Brain microvascular endothelial cell (primary cell): ENCODE results near the gene ATP8A2.
"Not testable (repeated sequence)": the region's sequence is repeated elsewhere in the genome, so short reads cannot be mapped to it uniquely, and the experiment has no call there.

ENCODE experiments used
- DNase-seq: peaks from one replicate; pipeline ENCODE4 v3.0.0-alpha.2; 2020
- H3K27ac ChIP-seq: fragments of 250-450 bp; sonication (Bioruptor Pico); 2 replicates; pipeline ENCODE4 v1.5.1; 2020; ENCODE audit warnings: mild to moderate bottlenecking, moderate library complexity
- H3K27me3 ChIP-seq: fragments of 250-450 bp; sonication (Bioruptor Pico); replicated peaks from 2 replicates; pipeline ENCODE4 v1.5.1; 2020; ENCODE audit warnings: mild to moderate bottlenecking
- H3K36me3 ChIP-seq: fragments of 250-450 bp; sonication (Bioruptor Pico); replicated peaks from 2 replicates; pipeline ENCODE4 v1.5.1; 2020; ENCODE audit warnings: mild to moderate bottlenecking
- H3K4me3 ChIP-seq: 2 replicates; pipeline ENCODE4 v1.5.1; 2011; ENCODE audit warnings: low read depth, mild to moderate bottlenecking, control low read depth, low read length, moderate library complexity
- CTCF ChIP-seq: IDR thresholded peaks from 2 replicates; pipeline ENCODE4 v1.5.1; 2011; ENCODE audit warnings: low read depth, mild to moderate bottlenecking, moderate library complexity, low read length, control low read depth, inconsistent platforms; ENCODE audit errors: missing control alignments
- in situ Hi-C: cut with HindIII; loops from 2 replicates; pipeline ENCODE4 v1.10.0; 2017; ENCODE audit warnings: low sequenced_read_pairs, low pct_ligation_motif_present

ATP8A2 gene

GRCh38 chr13:25784119-25784518 lies 412.3 kb downstream of the ATP8A2 start:
- in situ Hi-C loops, result no loop called here
- Histone ChIP-seq H3K36me3 (no peaks in the 10 kb centered on the region), H3K27me3 (no peaks in the 10 kb centered on the region), H3K27ac (no peak overlapping the region), H3K4me3 (no peak overlapping the region)
- TF ChIP-seq CTCF, result no peak
- no peak for DNase-seq

- H3K36me3 ChIP-seq, H3K27ac ChIP-seq, in situ Hi-C loops, H3K4me3 ChIP-seq, DNase-seq, H3K27me3 ChIP-seq: not testable (repeated sequence)
These were observed 418.4 kb downstream of the ATP8A2 start for GRCh38 chr13:25790137-25790536.

DNA sequence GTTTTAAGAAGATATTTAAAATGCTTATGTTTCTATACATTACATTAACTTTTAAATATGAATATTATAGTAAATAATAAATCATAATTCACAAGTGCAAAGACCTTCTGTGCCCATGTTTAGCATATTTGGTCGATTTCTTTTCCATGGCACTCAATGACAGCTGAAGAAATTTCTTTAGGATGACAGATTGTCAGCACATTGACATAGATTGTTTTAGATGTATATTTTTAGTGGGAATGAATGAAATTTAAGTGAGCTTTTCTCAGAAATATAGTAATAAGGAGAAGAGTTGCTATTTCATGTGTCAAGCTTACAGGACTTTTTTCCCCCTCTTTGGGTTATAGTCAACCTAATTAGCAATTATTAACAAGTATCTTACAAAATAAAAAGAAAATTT lies 423.5 kb downstream of the ATP8A2 start:
- in situ Hi-C loops, result no loop called here
- no peak overlapping the region for H3K4me3 ChIP-seq
- no peak for DNase-seq
- H3K27ac ChIP-seq, result no peak overlapping the region
- no peak for TF ChIP-seq CTCF
- H3K27me3 ChIP-seq, result no peaks in the 10 kb centered on the region
- no peaks in the 10 kb centered on the region for H3K36me3 ChIP-seq

- Histone ChIP-seq H3K27me3 (no peaks in the 10 kb centered on the region), H3K36me3 (no peaks in the 10 kb centered on the region), H3K27ac (no peak overlapping the region), H3K4me3 (no peak overlapping the region)
- peak; percentile 34 for DNase-seq
- in situ Hi-C loops, result no loop called here
- no peak for TF ChIP-seq CTCF
These were observed 424.7 kb downstream of the ATP8A2 start for GRCh38 chr13:25796474-25796873.

GRCh38 chr13:25798998-25799397 lies 427.2 kb downstream of the ATP8A2 start:
- no peaks in the 10 kb centered on the region for H3K27me3 ChIP-seq
- DNase-seq, result no peak
- no peak overlapping the region for H3K27ac ChIP-seq
- in situ Hi-C loops, result no loop called here
- no peak for TF ChIP-seq CTCF
- H3K36me3 ChIP-seq, result no peaks in the 10 kb centered on the region
- no peak overlapping the region for H3K4me3 ChIP-seq

GRCh38 chr13:25800523-25800922 lies 428.7 kb downstream of the ATP8A2 start:
- no peaks in the 10 kb centered on the region for H3K27me3 ChIP-seq
- TF ChIP-seq CTCF, result no peak
- H3K27ac ChIP-seq, result no peak overlapping the region
- no peak for DNase-seq
- no peaks in the 10 kb centered on the region for H3K36me3 ChIP-seq
- in situ Hi-C loops, result no loop called here
- H3K4me3 ChIP-seq, result no peak overlapping the region
